ENCODE results near the gene CNKSR2. TPM values are rescaled to one million over a fixed set of nuclear protein-coding genes. Genes with fewer than 3 reads are reported as not detected.
A peak's percentile ranks its signal among the peaks of the same experiment; 100 is the strongest.
"Not testable (repeated sequence)": the region's sequence is repeated elsewhere in the genome, so short reads cannot be mapped to it uniquely, and the experiment has no call there.

The CNKSR2 gene
- total and polyA plus RNA-seq, 5 donors from 2014 or later: 6.6 to 14.7 (median 7.7) TPM

DNA sequence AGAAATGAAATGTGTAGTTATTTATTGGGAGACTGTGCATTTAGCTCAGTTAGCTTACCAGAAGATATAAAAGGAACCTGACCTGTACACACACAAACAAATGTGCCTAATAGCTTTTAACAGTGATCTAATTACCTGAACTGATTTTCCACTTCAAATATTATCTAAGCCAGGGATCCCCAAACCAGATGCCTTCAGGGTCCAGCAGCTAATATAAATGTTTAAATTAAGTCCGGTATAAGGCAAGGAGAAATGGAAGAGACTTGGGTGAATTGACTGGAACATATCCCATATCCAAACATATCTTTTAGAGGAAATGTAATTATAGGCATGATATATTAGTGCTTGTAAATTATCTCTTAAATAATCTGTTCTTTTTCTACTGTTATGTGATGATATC, 66.7 kb downstream of the CNKSR2 start:
- no peaks in the 10 kb centered on the region for H3K36me3 Mint-ChIP-seq

DNA sequence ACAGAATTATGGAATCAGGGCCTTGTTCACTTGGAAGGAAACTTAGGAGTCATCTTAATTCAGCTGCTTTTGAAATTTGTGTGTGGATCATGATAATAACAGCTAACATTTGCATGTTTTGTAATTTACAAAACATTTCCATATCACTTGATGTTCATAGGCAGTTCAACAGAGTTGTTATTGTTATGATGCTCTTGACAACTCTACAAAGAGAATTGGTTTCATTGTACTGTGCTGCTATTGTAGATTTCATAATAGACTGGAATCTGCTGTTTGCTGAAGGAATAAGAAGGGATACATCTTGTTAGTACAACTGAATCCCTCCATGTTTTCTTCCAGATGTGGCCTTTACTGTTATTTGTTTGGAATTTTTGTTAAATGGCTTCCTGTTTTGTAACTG, 83.5 kb downstream of the CNKSR2 start:
- Mint-ChIP-seq H3K36me3 (peaks cover 9% of the 10 kb centered on the region), H3K4me3 (no peak overlapping the region), H3K27me3 (no peaks in the 10 kb centered on the region), H3K27ac (no peak overlapping the region), H3K9me3 (peaks cover 0 to 2% (median 0%) of the 10 kb centered on the region in 7 donors), H3K4me1 (peaks cover 19 to 27% (median 22%) of the 10 kb centered on the region in 4 donors)
- Histone ChIP-seq H3K4me3 (ENCODE audit: low read depth, low read length) (no peak overlapping the region), H3K9me3 (ENCODE audit: control insufficient read depth in 2 of 2, low read length in 2 of 2) (no peaks in the 10 kb centered on the region), H3K27ac (ENCODE audit: insufficient read depth, low read length, poor library complexity, severe bottlenecking) (no peak overlapping the region), H3K4me1 (ENCODE audit: control insufficient read depth, insufficient read depth, low read length, poor library complexity, severe bottlenecking) (peaks cover 4% of the 10 kb centered on the region), H3K27me3 (ENCODE audit: control insufficient read depth, insufficient read depth, low read length) (no peaks in the 10 kb centered on the region), H3K36me3 (ENCODE audit: control insufficient read depth, insufficient read depth, low read length) (no peaks in the 10 kb centered on the region)
- DNase-seq (no peak), ATAC-seq (ENCODE audit: low read depth in 2 of 2) (no peak)

More for the DNA sequence above, 66.7 kb downstream of the CNKSR2 start:
- Histone ChIP-seq H3K27ac (ENCODE audit: insufficient read depth, low read length, poor library complexity, severe bottlenecking) (no peak overlapping the region), H3K9me3 (ENCODE audit: control insufficient read depth in 2 of 2, low read length in 2 of 2) (no peaks in the 10 kb centered on the region), H3K27me3 (ENCODE audit: control insufficient read depth, insufficient read depth, low read length) (no peaks in the 10 kb centered on the region), H3K4me1 (ENCODE audit: control insufficient read depth, insufficient read depth, low read length, poor library complexity, severe bottlenecking) (peaks cover 5% of the 10 kb centered on the region), H3K36me3 (ENCODE audit: control insufficient read depth, insufficient read depth, low read length) (no peaks in the 10 kb centered on the region), H3K4me3 (ENCODE audit: low read depth, low read length) (no peak overlapping the region)
- peak overlapping the region; percentile 21 to 92 (median 53) for H3K27ac Mint-ChIP-seq
- DNase-seq (no peak), ATAC-seq (ENCODE audit: low read depth in 2 of 2) (no peak)
- peak overlapping the region in 1 of 4 donors; percentile 25 for H3K4me3 Mint-ChIP-seq
- H3K9me3 Mint-ChIP-seq: peaks cover 0 to 2% (median 0%) of the 10 kb centered on the region in 7 donors
- H3K4me1 Mint-ChIP-seq: peaks cover 10 to 46% (median 28%) of the 10 kb centered on the region in 4 donors
- H3K27me3 Mint-ChIP-seq: no peaks in the 10 kb centered on the region

- Histone ChIP-seq H3K36me3 (ENCODE audit: control insufficient read depth, insufficient read depth, low read length) (no peaks in the 10 kb centered on the region), H3K27me3 (ENCODE audit: control insufficient read depth, insufficient read depth, low read length) (no peaks in the 10 kb centered on the region), H3K4me3 (ENCODE audit: low read depth, low read length) (no peak overlapping the region), H3K9me3 (ENCODE audit: control insufficient read depth in 2 of 2, low read length in 2 of 2) (no peaks in the 10 kb centered on the region), H3K27ac (ENCODE audit: insufficient read depth, low read length, poor library complexity, severe bottlenecking) (no peak overlapping the region), H3K4me1 (ENCODE audit: control insufficient read depth, insufficient read depth, low read length, poor library complexity, severe bottlenecking) (no peaks in the 10 kb centered on the region)
- peaks cover 0 to 2% (median 0%) of the 10 kb centered on the region in 4 donors for H3K4me1 Mint-ChIP-seq
- H3K36me3 Mint-ChIP-seq: no peaks in the 10 kb centered on the region
- DNase-seq (no peak), ATAC-seq (ENCODE audit: low read depth in 2 of 2) (no peak)
- no peak overlapping the region for H3K4me3 Mint-ChIP-seq
- no peak overlapping the region for H3K27ac Mint-ChIP-seq
- H3K27me3 Mint-ChIP-seq: no peaks in the 10 kb centered on the region
- H3K9me3 Mint-ChIP-seq: peaks cover 0 to 2% (median 0%) of the 10 kb centered on the region in 7 donors
These were observed 94.9 kb downstream of the CNKSR2 start for GRCh38 chrX:21469071-21469470.

DNA sequence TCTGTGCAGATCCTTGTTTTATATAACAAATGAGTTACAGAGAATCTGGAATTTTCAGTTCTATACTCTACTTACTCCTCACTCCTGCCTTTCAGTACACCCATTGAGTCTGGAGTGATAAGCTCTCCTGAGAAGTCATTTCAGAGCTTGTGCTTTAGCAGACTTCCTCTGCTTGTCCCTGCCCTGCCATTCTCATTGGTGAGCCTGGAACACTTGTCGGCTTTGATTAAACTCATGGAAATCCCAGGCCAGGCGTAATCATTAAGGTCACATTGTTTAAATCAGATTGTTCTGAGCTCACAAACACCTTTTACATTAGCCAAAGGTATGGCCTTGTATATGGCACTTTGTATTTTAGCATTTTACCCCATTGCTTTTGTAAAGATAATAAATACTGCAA, 102.7 kb downstream of the CNKSR2 start:
- H3K27ac ChIP-seq (ENCODE audit: insufficient read depth, low read length, poor library complexity, severe bottlenecking): no peak overlapping the region
- H3K36me3 ChIP-seq (ENCODE audit: control insufficient read depth, insufficient read depth, low read length): no peaks in the 10 kb centered on the region
- H3K4me3 ChIP-seq (ENCODE audit: low read depth, low read length): no peak overlapping the region
- no peaks in the 10 kb centered on the region for H3K9me3 Mint-ChIP-seq
- H3K9me3 ChIP-seq (ENCODE audit: control insufficient read depth in 2 of 2, low read length in 2 of 2): no peaks in the 10 kb centered on the region
- no peaks in the 10 kb centered on the region for H3K27me3 Mint-ChIP-seq
- DNase-seq (no peak), ATAC-seq (ENCODE audit: low read depth in 2 of 2) (no peak)
- H3K4me3 Mint-ChIP-seq: peak overlapping the region in 1 of 4 donors; percentile 27
- H3K27ac Mint-ChIP-seq: no peak overlapping the region
- peaks cover 5% of the 10 kb centered on the region for H3K4me1 ChIP-seq (ENCODE audit: control insufficient read depth, insufficient read depth, low read length, poor library complexity, severe bottlenecking)
- H3K4me1 Mint-ChIP-seq: peaks cover 0 to 14% (median 6%) of the 10 kb centered on the region in 4 donors
- H3K27me3 ChIP-seq (ENCODE audit: control insufficient read depth, insufficient read depth, low read length): no peaks in the 10 kb centered on the region
- H3K36me3 Mint-ChIP-seq: no peaks in the 10 kb centered on the region

DNA sequence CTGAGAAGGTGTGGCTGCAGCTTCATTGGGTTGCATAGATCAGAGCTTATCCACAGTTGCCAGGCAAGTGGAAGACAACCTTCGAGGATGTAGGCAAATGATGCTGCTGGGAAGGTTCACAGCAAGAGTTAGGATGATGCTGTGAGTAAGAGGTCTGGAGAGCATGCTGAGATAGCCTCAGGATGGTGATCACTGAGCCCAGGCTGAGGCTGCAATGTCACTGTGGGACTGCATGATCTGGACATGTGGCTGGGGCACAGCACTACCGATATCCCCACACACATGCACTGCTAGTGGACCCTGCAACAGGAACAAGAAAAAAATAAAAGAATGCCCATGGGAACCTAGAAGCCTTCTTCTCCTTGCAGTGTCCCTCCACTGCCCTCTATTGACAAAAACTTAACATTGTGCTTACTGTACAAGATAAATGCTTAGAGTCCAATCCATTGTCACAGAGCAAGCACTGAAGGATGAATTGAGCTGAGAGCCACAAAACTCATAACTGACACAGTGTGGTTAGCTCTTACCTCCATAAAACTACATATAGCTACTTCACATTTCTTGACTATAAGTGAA, 105.6 kb downstream of the CNKSR2 start:
- H3K4me3 Mint-ChIP-seq: no peak overlapping the region

GRCh38 chrX:21481761-21482160, 107.5 kb downstream of the CNKSR2 start:
- Histone ChIP-seq H3K4me3 (ENCODE audit: low read depth, low read length) (no peak overlapping the region), H3K9me3 (ENCODE audit: control insufficient read depth in 2 of 2, low read length in 2 of 2) (no peaks in the 10 kb centered on the region), H3K27me3 (ENCODE audit: control insufficient read depth, insufficient read depth, low read length) (no peaks in the 10 kb centered on the region), H3K27ac (ENCODE audit: insufficient read depth, low read length, poor library complexity, severe bottlenecking) (no peak overlapping the region), H3K36me3 (ENCODE audit: control insufficient read depth, insufficient read depth, low read length) (no peaks in the 10 kb centered on the region), H3K4me1 (ENCODE audit: control insufficient read depth, insufficient read depth, low read length, poor library complexity, severe bottlenecking) (peaks cover 5% of the 10 kb centered on the region)
- Mint-ChIP-seq H3K36me3 (no peaks in the 10 kb centered on the region), H3K27ac (no peak overlapping the region), H3K9me3 (no peaks in the 10 kb centered on the region), H3K4me1 (peaks cover 0 to 11% (median 5%) of the 10 kb centered on the region in 4 donors), H3K4me3 (no peak overlapping the region), H3K27me3 (no peaks in the 10 kb centered on the region)
- ATAC-seq (ENCODE audit: low read depth in 2 of 2) (no peak), DNase-seq (no peak)

More for the DNA sequence above, 105.6 kb downstream of the CNKSR2 start:
- no peaks in the 10 kb centered on the region for H3K36me3 Mint-ChIP-seq
- H3K4me3 ChIP-seq (ENCODE audit: low read depth, low read length): no peak overlapping the region
- H3K9me3 Mint-ChIP-seq: no peaks in the 10 kb centered on the region
- H3K27ac ChIP-seq (ENCODE audit: insufficient read depth, low read length, poor library complexity, severe bottlenecking): no peak overlapping the region
- H3K27me3 ChIP-seq (ENCODE audit: control insufficient read depth, insufficient read depth, low read length): no peaks in the 10 kb centered on the region
- DNase-seq: peak in 2 of 3 donors; percentile 55 to 73
- H3K27ac Mint-ChIP-seq: no peak overlapping the region
- no peaks in the 10 kb centered on the region for H3K27me3 Mint-ChIP-seq
- peak; percentile 50 to 66 for ATAC-seq (ENCODE audit: low read depth in 2 of 2)
- H3K9me3 ChIP-seq (ENCODE audit: control insufficient read depth in 2 of 2, low read length in 2 of 2): no peaks in the 10 kb centered on the region
- H3K4me1 ChIP-seq (ENCODE audit: control insufficient read depth, insufficient read depth, low read length, poor library complexity, severe bottlenecking): peaks cover 5% of the 10 kb centered on the region
- H3K36me3 ChIP-seq (ENCODE audit: control insufficient read depth, insufficient read depth, low read length): no peaks in the 10 kb centered on the region
- peaks cover 0 to 14% (median 6%) of the 10 kb centered on the region in 4 donors for H3K4me1 Mint-ChIP-seq

DNA sequence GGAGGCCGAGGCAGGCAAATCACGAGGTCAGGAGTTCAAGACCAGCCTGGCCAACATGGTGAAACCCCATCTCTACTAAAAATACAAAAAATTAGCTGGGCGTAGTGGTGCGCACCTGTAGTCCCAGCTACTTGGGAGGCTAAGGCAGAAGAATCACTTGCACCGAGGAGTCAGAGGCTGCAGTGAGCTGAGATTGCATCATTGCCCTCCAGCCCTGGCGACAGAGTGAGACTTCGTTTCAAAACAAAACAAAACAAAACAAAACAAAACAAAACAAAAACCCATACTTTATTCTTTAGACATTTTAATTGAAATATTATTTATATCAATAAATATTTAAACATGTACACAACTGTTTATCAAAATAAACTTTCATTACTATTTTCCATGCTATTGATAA, 109.8 kb downstream of the CNKSR2 start:
- not testable (repeated sequence) for H3K4me3 Mint-ChIP-seq; H3K4me3 ChIP-seq (ENCODE audit: low read depth, low read length); H3K9me3 Mint-ChIP-seq; H3K36me3 Mint-ChIP-seq; H3K27ac ChIP-seq (ENCODE audit: insufficient read depth, low read length, poor library complexity, severe bottlenecking); H3K27me3 ChIP-seq (ENCODE audit: control insufficient read depth, insufficient read depth, low read length); H3K9me3 ChIP-seq (ENCODE audit: control insufficient read depth in 2 of 2, low read length in 2 of 2); H3K27ac Mint-ChIP-seq; H3K27me3 Mint-ChIP-seq; H3K36me3 ChIP-seq (ENCODE audit: control insufficient read depth, insufficient read depth, low read length); ATAC-seq (ENCODE audit: low read depth in 2 of 2); H3K4me1 ChIP-seq (ENCODE audit: control insufficient read depth, insufficient read depth, low read length, poor library complexity, severe bottlenecking); DNase-seq; H3K4me1 Mint-ChIP-seq

DNA sequence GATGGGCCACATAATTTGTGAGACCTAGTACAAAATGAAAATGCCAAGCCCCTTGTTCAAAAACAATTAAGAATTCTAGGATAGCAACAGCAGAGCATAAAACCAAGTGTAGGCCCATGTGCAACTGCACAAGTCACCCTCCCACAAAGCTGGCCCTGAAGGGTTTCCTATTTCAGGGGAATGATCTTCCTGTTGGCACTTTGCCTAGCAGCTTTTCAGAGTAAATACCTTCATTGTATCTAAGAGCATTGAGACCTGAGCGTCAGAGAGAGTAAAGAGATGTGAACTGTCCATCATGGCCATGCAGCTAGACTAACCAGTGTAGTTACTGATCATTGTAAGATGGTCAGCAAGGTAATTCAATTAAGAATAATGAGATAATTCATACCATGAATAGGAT, 113.6 kb downstream of the CNKSR2 start:
- no peaks in the 10 kb centered on the region for H3K9me3 ChIP-seq (ENCODE audit: control insufficient read depth in 2 of 2, low read length in 2 of 2)
- H3K27me3 ChIP-seq (ENCODE audit: control insufficient read depth, insufficient read depth, low read length): no peaks in the 10 kb centered on the region
- DNase-seq (no peak), ATAC-seq (ENCODE audit: low read depth in 2 of 2) (no peak)
- H3K27me3 Mint-ChIP-seq: no peaks in the 10 kb centered on the region
- peaks cover 0 to 2% (median 0%) of the 10 kb centered on the region in 4 donors for H3K4me1 Mint-ChIP-seq
- no peak overlapping the region for H3K4me3 Mint-ChIP-seq
- no peaks in the 10 kb centered on the region for H3K4me1 ChIP-seq (ENCODE audit: control insufficient read depth, insufficient read depth, low read length, poor library complexity, severe bottlenecking)
- H3K27ac ChIP-seq (ENCODE audit: insufficient read depth, low read length, poor library complexity, severe bottlenecking): no peak overlapping the region
- H3K36me3 ChIP-seq (ENCODE audit: control insufficient read depth, insufficient read depth, low read length): no peaks in the 10 kb centered on the region
- no peaks in the 10 kb centered on the region for H3K9me3 Mint-ChIP-seq
- no peak overlapping the region for H3K4me3 ChIP-seq (ENCODE audit: low read depth, low read length)
- H3K36me3 Mint-ChIP-seq: no peaks in the 10 kb centered on the region
- no peak overlapping the region for H3K27ac Mint-ChIP-seq
